IPS-18c (cell line): ENCODE data around the gene ADM2.
A peak's percentile ranks its signal among the peaks of the same experiment; 100 is the strongest.

Experiments used
- H3K4me3 ChIP-seq: 2 replicates; pipeline ENCODE4 v1.7.0; 2013; ENCODE audit warnings: low read depth, mild to moderate bottlenecking, low read length, moderate library complexity; ENCODE audit not compliant: insufficient read depth
- H3K9me3 ChIP-seq: one replicate; pipeline ENCODE4 v1.6.1; 2013; ENCODE audit warnings: mild to moderate bottlenecking, low read length, moderate library complexity; ENCODE audit not compliant: control insufficient read depth, insufficient read depth

Gene ADM2

GRCh38 chr22:50488886-50489285 lies 7.5 kb downstream of the ADM2 start:
- H3K4me3 ChIP-seq, result no peak overlapping the region
- H3K9me3 ChIP-seq, result no peaks in the 10 kb centered on the region

GRCh38 chr22:50489363-50490243 lies 8.3 kb downstream of the ADM2 start:
- Histone ChIP-seq H3K4me3 (no peak overlapping the region), H3K9me3 (no peaks in the 10 kb centered on the region)

- Histone ChIP-seq H3K9me3 (no peaks in the 10 kb centered on the region), H3K4me3 (no peak overlapping the region)
These were observed 9.4 kb downstream of the ADM2 start for GRCh38 chr22:50490531-50491308.

DNA sequence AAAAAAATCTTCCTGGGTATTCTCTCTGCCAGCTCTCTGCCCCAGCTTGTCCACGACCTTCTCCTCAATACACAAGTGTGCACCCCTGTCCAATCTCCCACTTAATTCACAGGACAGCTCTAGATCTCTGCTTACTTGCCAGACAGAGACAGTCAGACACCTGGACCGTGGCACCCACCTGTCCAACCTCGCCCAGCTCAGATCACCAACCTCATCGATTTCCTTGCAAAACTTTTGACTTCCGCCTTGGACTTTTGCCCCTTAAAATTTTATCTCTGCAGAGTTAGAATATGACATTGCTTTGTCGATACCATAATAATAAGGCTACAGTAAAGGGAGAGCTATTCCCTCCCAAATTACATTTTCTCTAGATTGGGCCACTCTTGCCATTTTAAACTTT lies 15.8 kb downstream of the ADM2 start:
- H3K9me3 ChIP-seq, result no peaks in the 10 kb centered on the region
- H3K4me3 ChIP-seq, result no peak overlapping the region

GRCh38 chr22:50498322-50498890 lies 17.1 kb downstream of the ADM2 start:
- H3K4me3 ChIP-seq, result no peak overlapping the region; the same call in 1 of the 2 replicates
- no peaks in the 10 kb centered on the region for H3K9me3 ChIP-seq

GRCh38 chr22:50500452-50500851 lies 19.1 kb downstream of the ADM2 start:
- no peaks in the 10 kb centered on the region for H3K9me3 ChIP-seq
- no peak overlapping the region for H3K4me3 ChIP-seq

DNA sequence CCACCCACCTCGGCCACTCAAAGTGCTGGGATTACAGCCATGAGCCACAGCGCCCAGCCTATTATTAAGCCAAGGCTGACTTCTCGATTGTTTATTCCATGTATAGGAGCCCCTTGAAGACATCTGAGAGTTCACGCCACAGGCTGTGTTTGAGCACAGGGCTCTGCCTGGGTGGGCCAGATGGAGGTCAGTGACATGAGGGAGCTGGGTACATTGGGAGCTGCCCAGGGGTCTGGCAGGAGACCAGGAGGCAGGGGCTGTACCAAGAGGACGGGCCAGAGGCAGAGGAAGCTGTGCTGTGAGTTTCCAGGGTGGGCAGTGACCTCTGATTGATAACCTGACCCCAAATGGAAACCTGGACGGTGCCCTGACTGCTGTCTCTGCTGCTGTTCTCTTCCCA lies 20.8 kb downstream of the ADM2 start:
- Histone ChIP-seq H3K4me3 (no peak overlapping the region), H3K9me3 (no peaks in the 10 kb centered on the region)

DNA sequence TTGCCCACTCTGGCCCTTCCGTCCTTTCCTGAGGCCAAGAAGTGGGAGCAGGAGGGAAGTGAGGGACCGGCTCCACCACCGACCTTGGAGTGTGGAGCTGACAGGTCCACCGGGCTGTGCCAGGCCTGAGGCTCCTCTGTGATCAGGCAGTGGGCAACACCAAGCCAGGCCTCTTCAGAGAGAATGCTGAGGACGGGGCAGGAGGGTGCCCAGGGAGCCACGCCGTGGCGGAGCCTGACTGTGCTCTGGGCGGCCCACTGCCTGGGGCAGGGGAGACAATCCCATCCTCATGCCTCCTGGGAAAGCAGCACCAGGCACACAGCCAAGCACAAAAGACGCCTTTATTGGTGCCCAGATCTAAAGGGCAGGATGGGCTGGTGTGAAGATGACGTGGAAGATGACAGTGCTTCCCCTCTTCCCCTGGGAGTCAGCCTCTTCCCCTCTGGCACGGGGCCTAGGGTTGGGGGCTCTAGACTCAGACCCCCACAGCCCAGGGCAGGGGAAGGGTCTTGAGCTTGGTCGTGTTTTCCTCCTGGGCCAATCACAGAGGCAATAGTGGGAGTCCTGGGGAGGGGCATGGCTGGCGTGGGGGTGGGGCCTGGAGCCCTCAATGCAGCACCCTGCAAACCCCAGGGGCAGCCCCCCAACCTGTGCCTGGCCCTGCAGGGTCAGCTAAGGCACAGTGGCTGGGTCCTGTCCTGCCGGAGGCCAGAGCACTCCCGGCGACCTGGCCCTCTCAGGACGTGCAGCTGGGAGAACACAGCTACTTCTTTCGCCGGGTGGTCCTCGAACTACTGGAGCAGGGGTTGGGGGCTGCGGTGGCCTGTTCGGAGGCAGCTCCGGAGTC lies 21.5 kb downstream of the ADM2 start:
- Histone ChIP-seq H3K9me3 (peaks cover 3% of the 10 kb centered on the region), H3K4me3 (no peak overlapping the region)

DNA sequence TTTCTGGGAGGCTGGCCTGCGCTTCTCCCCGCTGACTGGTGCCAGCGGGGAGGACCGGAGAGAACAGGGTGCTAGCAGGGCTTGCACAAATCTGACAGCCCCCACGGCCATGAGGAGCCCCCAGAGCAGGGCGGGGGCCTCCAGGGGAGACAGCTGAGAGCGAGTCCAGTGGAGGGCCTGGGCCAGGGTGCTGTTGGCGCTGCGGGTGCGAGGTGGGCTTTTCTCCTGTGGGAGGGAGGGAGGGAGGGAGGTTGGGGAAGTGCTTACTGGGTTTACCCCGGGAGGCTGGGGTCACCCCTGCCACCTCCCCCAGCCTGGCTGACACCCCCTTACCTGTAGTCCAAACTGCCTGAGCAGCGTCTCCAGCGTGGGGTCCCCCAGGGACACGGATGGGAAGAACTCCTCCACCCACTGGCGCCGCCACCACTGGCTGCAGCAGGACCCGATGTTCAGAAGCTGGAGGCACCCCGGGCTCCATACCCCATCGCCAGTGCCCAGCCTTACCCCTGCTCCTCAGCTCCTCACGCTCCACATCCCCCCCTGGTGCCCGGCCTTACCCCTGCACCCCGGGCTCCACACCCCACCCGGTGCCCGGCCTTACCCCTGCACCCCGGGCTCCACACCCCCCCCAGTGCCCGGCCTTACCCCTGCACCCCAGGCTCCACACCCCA lies 22.3 kb downstream of the ADM2 start:
- Histone ChIP-seq H3K4me3 (no peak overlapping the region), H3K9me3 (peaks cover 3% of the 10 kb centered on the region)

- no peak overlapping the region for H3K4me3 ChIP-seq
These were observed 23.2 kb downstream of the ADM2 start for GRCh38 chr22:50504369-50505211.

DNA sequence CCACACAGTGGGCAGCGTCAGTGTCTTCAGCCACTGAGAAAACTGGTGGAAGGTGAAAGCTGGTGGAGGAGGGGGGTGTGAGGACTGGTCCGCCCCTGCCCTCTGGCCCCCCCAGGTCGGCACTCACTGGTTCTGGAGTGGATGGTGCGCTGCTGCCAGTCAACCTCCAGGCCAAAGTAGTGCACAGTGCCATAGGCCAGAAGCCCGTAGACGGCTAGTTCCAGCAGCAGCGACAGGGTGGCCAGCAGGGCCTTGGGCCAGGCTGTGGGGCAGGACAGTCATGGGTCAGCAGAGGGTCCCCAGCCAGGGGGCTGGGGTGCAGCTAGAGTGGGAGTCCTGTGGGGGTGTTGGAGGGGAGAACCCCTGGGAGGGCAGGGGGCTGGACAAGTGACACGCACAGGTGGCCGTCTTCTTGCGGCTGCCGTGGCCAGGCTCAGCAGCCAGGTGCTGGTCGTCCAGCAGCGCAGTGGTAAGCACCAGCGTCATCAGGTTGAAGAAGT lies 24.0 kb downstream of the ADM2 start:
- peaks cover 3% of the 10 kb centered on the region for H3K9me3 ChIP-seq
- H3K4me3 ChIP-seq, result no peak overlapping the region

More at GRCh38 chr22:50504369-50505211, 23.2 kb downstream of the ADM2 start:
- peaks cover 3% of the 10 kb centered on the region for H3K9me3 ChIP-seq

DNA sequence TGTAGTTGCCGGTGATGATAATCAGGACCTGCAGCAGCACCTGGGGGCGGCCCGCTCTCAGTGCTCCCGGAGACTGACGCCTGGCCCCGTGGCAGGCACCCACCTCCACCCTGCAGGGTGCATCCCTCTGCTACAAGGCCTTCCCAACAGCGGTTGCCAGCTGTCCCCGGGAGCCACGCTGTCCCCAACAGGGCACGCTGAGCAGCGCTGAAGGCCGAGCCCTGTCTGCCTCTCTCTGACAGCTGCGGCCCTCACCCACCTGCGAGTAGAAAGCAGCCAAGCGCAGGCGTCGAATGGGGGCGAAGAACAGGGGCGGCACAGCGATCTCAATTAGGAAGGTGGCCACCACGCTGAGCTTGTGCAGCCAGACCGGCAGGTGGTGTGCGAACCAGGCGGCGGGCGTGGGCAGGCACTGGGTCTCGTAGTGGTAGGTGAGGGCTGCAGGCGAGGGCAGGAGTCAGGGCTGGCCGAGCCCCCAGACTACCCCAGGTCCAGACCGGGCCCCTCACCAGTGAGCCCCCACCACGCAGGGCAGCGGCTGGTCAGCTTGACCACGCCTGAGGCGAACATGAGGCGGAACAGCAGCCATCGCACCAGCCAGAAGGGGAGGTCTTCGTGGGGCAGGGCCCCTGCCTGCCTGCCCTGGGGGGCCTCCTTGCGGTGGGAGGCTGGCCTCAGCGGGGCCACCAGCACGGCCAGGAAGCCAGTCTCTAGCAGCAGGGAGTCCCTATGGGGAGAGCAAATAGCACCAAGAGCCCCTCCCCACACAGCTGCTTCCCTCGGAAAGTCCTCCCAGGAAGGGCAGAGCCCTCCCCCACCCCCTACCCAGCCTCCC lies 24.6 kb downstream of the ADM2 start:
- peaks cover 3% of the 10 kb centered on the region for H3K9me3 ChIP-seq
- H3K4me3 ChIP-seq, result peak overlapping the region; percentile 85; the same call in 1 of the 2 replicates

DNA sequence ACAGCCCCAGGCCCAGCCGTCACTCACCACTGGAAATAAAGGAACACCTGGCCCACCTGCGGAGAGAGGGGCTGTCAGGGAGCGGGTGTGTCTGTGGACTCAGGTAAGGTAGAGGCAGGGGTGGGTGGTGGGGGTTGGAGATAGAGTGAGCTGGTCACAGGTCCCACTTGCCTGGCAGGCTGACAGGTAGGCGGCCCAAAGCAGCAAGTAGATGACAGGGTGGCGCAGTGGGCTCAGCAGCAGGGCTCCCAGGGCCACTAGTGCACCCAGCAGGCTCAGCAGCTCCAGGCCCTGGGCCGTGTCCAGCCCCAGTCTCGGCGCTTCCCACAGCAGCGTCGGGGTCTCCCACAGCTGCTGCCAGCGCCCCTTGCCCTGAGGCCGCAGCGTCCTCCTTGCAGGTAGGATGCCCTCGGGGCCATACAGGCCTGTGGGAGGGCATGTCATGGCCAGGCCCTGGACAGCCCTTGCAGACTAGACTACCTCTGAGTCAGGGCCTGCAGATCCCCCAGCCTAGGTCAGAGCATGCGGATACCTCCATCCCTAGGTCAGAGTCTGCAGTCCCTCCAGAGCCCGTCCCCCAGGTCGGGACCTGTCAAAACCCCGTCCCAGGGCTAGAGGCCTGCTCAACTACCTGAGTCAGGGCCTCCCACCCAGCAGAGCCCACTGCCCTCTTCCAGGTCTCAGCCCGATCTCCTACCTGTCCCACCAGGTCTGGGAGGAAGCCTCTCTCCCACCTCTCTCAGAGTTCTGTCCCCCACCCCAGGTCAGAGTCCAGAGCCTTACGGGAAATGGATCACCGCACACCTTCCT lies 25.5 kb downstream of the ADM2 start:
- H3K9me3 ChIP-seq, result peaks cover 3% of the 10 kb centered on the region
- H3K4me3 ChIP-seq, result peak overlapping the region; percentile 85

DNA sequence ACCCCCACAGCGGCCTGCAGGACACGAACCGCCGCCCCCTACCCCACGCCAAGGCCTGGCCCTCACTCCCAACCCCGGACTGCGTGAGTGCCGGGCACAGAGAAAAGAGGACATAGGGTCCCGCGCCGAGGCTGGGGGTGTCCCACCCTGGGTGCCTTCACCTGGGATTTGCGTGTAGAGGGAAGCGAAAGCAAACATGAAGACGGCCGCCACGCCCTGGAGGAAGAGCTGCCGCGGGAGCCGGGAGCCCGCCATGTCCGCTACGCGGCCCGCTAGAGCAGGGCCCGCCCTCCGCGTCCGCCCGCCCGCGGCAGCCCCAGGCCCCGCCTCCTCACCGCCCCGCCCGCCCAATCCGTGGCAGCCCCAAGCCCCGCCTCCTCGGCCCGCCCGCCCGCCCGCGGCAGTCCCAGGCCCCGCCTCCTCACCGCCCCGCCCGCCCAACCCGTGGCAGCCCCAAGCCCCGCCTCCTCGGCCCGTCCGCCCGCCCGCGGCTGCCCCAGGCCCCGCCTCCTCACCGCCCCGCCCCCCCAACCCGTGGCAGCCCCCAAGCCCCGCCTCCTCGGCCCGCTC lies 26.2 kb downstream of the ADM2 start, which contains the start of gene LMF2:
LMF2 (minus strand) TSS at position 282 of the 570 bp plus-strand sequence; CDS start at position 255, 27 bp downstream.
- peak within 1 kb of the TSS; percentile 87 for H3K4me3 ChIP-seq
- H3K9me3 ChIP-seq, result peaks cover 3% of the 10 kb centered on the region
